Cardiac muscle cell (in vitro differentiated cells and primary cell): ENCODE measurements around the gene ASCC1. TPM values are rescaled to one million over a fixed set of nuclear protein-coding genes. Genes with fewer than 3 reads are reported as not detected.

ENCODE experiments used
- DNase-seq, 2 donors: peaks; one replicate each; pipeline versions ENCODE4 v3.0.0 to v3.0.0-alpha.2; 2010 to 2017; ENCODE audit warnings: low read depth in 1 of 2, low spot score in 1 of 2
- H3K27ac ChIP-seq: fragments of 200-600 bp; sonication (generic); 2 replicates; pipeline ENCODE4 v1.5.1; 2016
- H3K27me3 ChIP-seq: fragments of 200-600 bp; sonication (generic); 2 replicates; pipeline ENCODE4 v1.6.0; 2016; ENCODE audit warnings: control low read depth
- H3K36me3 ChIP-seq: fragments of 200-600 bp; sonication (generic); 2 replicates; pipeline ENCODE4 v1.5.1; 2016; ENCODE audit warnings: control low read depth
- H3K4me1 ChIP-seq: fragments of 200-600 bp; sonication (generic); 2 replicates; pipeline ENCODE4 v1.8.1; 2017; ENCODE audit warnings: low read depth, mild to moderate bottlenecking, mixed run types
- H3K4me3 ChIP-seq: fragments of 200-600 bp; sonication (generic); 2 replicates; pipeline ENCODE4 v1.5.1; 2016; ENCODE audit warnings: mild to moderate bottlenecking
- H3K9me3 ChIP-seq: fragments of 200-600 bp; sonication (generic); 2 replicates; pipeline ENCODE4 v1.5.1; 2017; ENCODE audit warnings: low read depth, mild to moderate bottlenecking, control low read depth
- polyA plus RNA-seq: library from polyadenylated mRNA; unstranded; fragments of >200 nt; fragmentation: Nextera tagmentation; extraction: Ambion mirVana; gene quantifications from 2 replicates; pipeline ENCODE4 v1.2.1, GENCODE V29; 2016
- total RNA-seq: library from RNA; depleted of rRNA; stranded (reverse); fragments of >200 nt; gene quantifications from 2 replicates; pipeline ENCODE4 v1.2.3, GENCODE V29; 2016
- TF ChIP-seq, protein P1 (sequence below): IDR thresholded peaks from 2 replicates; pipeline ENCODE4 v1.5.1; 2012; ENCODE audit warnings: low read depth, mild to moderate bottlenecking, low read length

ASCC1 gene
- total and polyA plus RNA-seq, 2 experiments from 2014 or later, result 41.3 to 58.4 TPM

DNA sequence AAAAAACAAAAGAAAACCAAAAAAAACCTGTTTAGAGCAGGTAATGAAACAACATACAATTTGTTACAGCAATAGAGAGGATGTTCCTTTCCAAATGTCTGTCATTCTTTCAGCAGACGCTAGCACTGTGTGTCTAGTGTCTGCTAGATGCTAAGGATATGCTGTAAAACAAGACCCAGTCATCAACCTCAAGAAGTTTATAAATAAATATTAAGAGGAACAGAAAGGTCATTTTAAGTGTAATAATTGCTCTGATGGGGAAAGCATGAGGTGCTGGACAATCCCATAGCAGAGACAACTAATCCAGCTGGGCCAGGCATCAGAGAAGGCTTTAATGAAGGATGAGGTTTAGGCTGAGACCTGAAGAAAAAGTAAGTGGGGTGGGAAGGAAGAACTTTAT is 23.3 kb upstream of the ASCC1 start:
- H3K9me3 ChIP-seq, result no peaks in the 10 kb centered on the region
- TF ChIP-seq, protein P1, sequence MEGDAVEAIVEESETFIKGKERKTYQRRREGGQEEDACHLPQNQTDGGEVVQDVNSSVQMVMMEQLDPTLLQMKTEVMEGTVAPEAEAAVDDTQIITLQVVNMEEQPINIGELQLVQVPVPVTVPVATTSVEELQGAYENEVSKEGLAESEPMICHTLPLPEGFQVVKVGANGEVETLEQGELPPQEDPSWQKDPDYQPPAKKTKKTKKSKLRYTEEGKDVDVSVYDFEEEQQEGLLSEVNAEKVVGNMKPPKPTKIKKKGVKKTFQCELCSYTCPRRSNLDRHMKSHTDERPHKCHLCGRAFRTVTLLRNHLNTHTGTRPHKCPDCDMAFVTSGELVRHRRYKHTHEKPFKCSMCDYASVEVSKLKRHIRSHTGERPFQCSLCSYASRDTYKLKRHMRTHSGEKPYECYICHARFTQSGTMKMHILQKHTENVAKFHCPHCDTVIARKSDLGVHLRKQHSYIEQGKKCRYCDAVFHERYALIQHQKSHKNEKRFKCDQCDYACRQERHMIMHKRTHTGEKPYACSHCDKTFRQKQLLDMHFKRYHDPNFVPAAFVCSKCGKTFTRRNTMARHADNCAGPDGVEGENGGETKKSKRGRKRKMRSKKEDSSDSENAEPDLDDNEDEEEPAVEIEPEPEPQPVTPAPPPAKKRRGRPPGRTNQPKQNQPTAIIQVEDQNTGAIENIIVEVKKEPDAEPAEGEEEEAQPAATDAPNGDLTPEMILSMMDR, result no peak
- no peak overlapping the region for H3K27ac ChIP-seq
- peaks cover 5% of the 10 kb centered on the region for H3K4me1 ChIP-seq
- H3K36me3 ChIP-seq, result peaks cover 10% of the 10 kb centered on the region
- DNase-seq, result no peak
- no peaks in the 10 kb centered on the region for H3K27me3 ChIP-seq
- no peak overlapping the region for H3K4me3 ChIP-seq

GRCh38 chr10:72238392-72239175 is 22.5 kb upstream of the ASCC1 start:
- no peak overlapping the region for H3K27ac ChIP-seq
- no peak for DNase-seq
- no peaks in the 10 kb centered on the region for H3K4me1 ChIP-seq
- TF ChIP-seq, protein P1, result no peak
- H3K27me3 ChIP-seq, result no peaks in the 10 kb centered on the region
- H3K4me3 ChIP-seq, result no peak overlapping the region
- H3K36me3 ChIP-seq, result peaks cover 19% of the 10 kb centered on the region
- no peaks in the 10 kb centered on the region for H3K9me3 ChIP-seq

DNA sequence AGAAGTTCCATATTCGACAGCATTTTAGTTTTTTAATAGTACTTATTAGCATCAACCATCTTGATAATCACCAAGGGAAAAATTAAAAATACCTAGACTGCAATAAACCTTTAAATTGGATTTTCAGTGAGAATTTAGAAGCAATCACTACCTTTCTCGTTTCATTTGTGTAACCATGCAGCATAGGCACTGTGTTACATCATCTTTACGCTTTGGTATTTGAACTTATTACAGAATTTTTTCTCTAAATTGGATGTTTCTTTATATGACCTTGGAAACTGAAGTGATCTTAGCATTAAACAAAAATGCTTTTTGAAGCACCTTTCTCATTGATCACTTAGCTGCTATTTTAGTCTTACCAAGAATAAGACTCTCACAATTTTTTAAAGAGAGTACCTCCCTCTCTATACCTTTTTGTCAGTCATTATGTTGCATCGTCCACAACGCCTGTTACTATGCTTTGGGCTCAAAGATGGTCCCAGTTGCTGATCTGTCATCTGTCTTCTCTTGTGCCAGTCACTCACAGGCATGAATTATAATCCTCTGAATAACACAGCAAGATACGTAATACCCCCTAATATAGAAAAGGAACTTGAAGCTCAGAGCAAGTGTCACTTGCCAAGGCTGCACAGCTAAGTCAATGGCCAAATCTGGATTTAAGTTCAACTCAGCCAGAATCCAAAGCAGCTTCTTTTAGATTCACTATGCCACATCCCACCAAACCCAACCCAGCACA is 19.6 kb upstream of the ASCC1 start:
- Histone ChIP-seq H3K4me3 (no peak overlapping the region), H3K27me3 (no peaks in the 10 kb centered on the region), H3K36me3 (peaks cover 32% of the 10 kb centered on the region), H3K27ac (peak overlapping the region; percentile 51), H3K4me1 (no peaks in the 10 kb centered on the region), H3K9me3 (no peaks in the 10 kb centered on the region)
- TF ChIP-seq, protein P1, result no peak
- no peak for DNase-seq

- DNase-seq, result no peak
- Histone ChIP-seq H3K9me3 (no peaks in the 10 kb centered on the region), H3K4me1 (peaks cover 2% of the 10 kb centered on the region), H3K27me3 (no peaks in the 10 kb centered on the region), H3K4me3 (no peak overlapping the region), H3K27ac (peak overlapping the region; percentile 62), H3K36me3 (peaks cover 32% of the 10 kb centered on the region)
- TF ChIP-seq, protein P1, result no peak
Measured at GRCh38 chr10:72234560-72235095, 18.6 kb upstream of the ASCC1 start.

GRCh38 chr10:72233621-72234020 is 17.5 kb upstream of the ASCC1 start:
- peaks cover 12% of the 10 kb centered on the region for H3K4me1 ChIP-seq
- no peak for DNase-seq
- no peaks in the 10 kb centered on the region for H3K27me3 ChIP-seq
- H3K36me3 ChIP-seq, result peaks cover 32% of the 10 kb centered on the region
- TF ChIP-seq, protein P1, result no peak
- H3K4me3 ChIP-seq, result no peak overlapping the region
- H3K27ac ChIP-seq, result no peak overlapping the region
- no peaks in the 10 kb centered on the region for H3K9me3 ChIP-seq
